Skeletal muscle tissue (tissue), 4 donors: ENCODE measurements around the gene MYOF. TPM values are rescaled to one million over a fixed set of nuclear protein-coding genes. Genes with fewer than 3 reads are reported as not detected.
A peak's percentile ranks its signal among the peaks of the same experiment; 100 is the strongest.

Source experiments
- H3K27ac ChIP-seq: one replicate; pipeline ENCODE4 v1.7.0; 2013; ENCODE audit warnings: mild to moderate bottlenecking, low read depth, low read length, inconsistent platforms
- H3K27me3 ChIP-seq, 3 donors: one replicate each; pipeline ENCODE4 v1.7.0; 2013; ENCODE audit warnings: low read length in 3 of 3; ENCODE audit not compliant: control insufficient read depth in 3 of 3, insufficient read depth in 3 of 3
- H3K36me3 ChIP-seq, 3 donors: one replicate each; pipeline ENCODE4 v1.7.0; 2013; ENCODE audit warnings: low read length in 3 of 3; ENCODE audit not compliant: control insufficient read depth in 3 of 3, insufficient read depth in 3 of 3
- H3K4me1 ChIP-seq, 3 donors: one replicate each; pipeline ENCODE4 v1.7.0; 2013; ENCODE audit warnings: low read length in 3 of 3, mild to moderate bottlenecking in 3 of 3; ENCODE audit not compliant: control insufficient read depth in 3 of 3, insufficient read depth in 3 of 3
- H3K4me3 ChIP-seq, 3 donors: one replicate each; pipeline ENCODE4 v1.7.0; 2013; ENCODE audit warnings: low read length in 3 of 3
- H3K9ac ChIP-seq, 3 donors: one replicate each; pipeline ENCODE4 v1.7.0; 2013; ENCODE audit warnings: low read length in 3 of 3, mild to moderate bottlenecking in 3 of 3, moderate library complexity in 2 of 3, low read depth in 1 of 3
- H3K9me3 ChIP-seq, 3 donors: one replicate each; pipeline ENCODE4 v1.7.0; 2013; ENCODE audit warnings: low read length in 3 of 3; ENCODE audit not compliant: control insufficient read depth in 3 of 3
- total RNA-seq: library from RNA; depleted of rRNA; stranded (reverse); fragments of >200 nt; gene quantifications from one replicate; pipeline ENCODE4 v1.2.3, GENCODE V29; 2014
- donor health status: Osteomylitis.

The MYOF gene
- total RNA-seq, 1 donor from 2014 or later, result 45.4 TPM

DNA sequence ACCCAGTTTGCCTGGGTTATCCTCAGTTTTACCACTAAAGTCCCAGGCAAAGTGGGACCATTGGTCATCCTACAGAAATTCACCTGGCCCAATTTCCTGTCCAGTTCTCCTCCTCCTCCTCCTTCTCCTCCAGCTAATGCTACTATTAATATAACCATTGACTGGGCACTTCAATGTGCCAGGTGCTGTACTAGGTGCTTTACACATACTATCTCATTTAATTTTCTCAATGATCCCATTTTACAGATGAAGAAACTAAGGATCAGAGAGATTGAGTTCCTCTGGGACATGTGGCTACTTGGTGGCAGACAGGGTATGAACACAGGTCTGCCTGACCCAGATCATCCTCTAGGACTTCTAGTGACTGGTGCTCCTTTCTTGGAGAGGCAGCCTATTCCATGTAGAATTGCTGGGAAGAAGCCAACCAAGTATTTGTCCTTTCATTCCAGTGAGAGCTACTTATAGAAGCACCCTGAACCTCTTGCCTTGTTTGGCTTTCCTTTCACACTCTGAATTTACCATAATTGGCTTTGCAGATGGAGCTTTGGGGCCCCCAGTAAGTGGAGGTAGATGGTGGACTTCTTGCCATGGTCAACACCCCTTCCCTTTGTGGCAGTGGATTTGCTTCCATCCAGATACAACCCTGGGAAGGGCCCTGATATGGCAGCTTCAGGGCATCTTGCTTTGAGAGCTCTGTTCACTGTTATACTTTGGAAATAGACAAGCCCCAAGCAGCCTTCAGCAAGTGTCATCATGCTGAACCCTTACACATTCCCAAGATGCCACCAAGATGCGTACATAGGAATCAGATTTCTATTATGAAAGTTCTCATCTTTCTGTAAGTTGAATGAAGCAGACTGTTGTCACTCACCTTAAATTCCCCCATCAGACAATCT, 78.7 kb downstream of the MYOF start:
- H3K9me3 ChIP-seq, result no peaks in the 10 kb centered on the region
- no peak overlapping the region for H3K4me3 ChIP-seq
- H3K27me3 ChIP-seq, result no peaks in the 10 kb centered on the region
- H3K36me3 ChIP-seq, result peaks cover 0 to 21% (median 5%) of the 10 kb centered on the region in 3 donors
- H3K9ac ChIP-seq, result no peak overlapping the region
- no peaks in the 10 kb centered on the region for H3K4me1 ChIP-seq
- H3K27ac ChIP-seq, result no peak overlapping the region

DNA sequence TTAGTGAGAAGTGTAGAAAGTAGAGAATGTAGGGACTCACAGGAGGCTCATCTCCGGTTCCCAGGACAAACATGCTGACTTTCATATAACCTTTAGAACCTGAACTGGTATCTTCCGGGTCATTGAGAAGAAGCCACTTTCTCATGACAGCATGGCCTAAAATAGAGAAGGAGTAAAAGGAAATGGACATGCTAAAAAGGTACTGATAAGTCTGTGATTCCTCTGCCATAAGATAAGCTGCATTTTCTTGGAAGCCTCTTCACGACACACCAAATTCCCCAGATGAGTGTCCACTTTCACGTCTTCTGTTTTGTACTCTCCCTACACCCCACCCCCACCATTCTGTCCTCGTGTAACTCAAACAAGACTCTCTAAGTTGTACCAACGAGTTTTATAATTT, 79.9 kb downstream of the MYOF start:
- H3K4me3 ChIP-seq, result no peak overlapping the region
- H3K36me3 ChIP-seq, result peaks cover 0 to 21% (median 8%) of the 10 kb centered on the region in 3 donors
- no peaks in the 10 kb centered on the region for H3K4me1 ChIP-seq
- no peak overlapping the region for H3K9ac ChIP-seq
- no peaks in the 10 kb centered on the region for H3K9me3 ChIP-seq
- no peak overlapping the region for H3K27ac ChIP-seq
- no peaks in the 10 kb centered on the region for H3K27me3 ChIP-seq

DNA sequence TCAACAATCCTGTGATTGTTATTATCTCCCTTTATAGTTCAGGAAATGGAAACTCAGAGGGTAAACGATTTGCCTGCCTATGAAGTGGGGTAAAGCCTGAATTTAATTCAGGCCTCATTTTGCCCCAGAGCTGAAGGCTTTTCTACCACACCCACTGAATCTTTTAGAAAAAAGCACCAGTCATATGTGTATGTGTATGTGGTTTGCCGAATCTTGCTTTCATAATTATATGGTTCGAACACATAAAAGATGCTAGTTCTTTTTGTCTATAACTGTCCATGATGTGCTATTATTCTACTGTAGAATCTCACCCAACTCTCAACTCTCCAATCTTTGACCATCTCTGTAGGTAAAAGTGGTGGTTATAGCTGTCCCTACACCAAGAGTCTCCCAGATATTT, 83.6 kb downstream of the MYOF start:
- no peaks in the 10 kb centered on the region for H3K27me3 ChIP-seq
- no peak overlapping the region for H3K27ac ChIP-seq
- H3K36me3 ChIP-seq, result peaks cover 0 to 17% (median 5%) of the 10 kb centered on the region in 3 donors
- no peak overlapping the region for H3K4me3 ChIP-seq
- H3K4me1 ChIP-seq, result no peaks in the 10 kb centered on the region
- H3K9me3 ChIP-seq, result no peaks in the 10 kb centered on the region
- H3K9ac ChIP-seq, result no peak overlapping the region

DNA sequence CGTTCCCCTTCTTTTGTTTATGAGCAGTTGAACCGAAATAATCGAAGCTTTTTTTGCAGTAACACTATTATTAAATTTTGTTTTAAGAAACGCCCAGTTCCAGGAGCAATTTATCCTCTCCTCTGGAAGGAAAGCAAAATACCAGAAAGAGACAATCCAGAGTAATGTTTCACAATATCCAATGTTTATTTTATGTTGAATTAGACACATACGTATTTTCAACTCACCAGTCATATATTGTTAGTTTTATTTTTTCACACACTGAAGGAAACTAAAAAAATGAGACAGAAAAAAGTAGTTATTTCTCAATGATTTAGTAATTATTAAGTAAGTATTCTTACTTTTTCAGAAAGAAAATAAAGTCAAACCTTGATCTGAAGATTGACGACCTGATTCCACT, 85.1 kb downstream of the MYOF start:
- H3K4me3 ChIP-seq, result no peak overlapping the region
- H3K9ac ChIP-seq, result no peak overlapping the region
- H3K4me1 ChIP-seq, result no peaks in the 10 kb centered on the region
- peaks cover 0 to 13% (median 3%) of the 10 kb centered on the region in 3 donors for H3K36me3 ChIP-seq
- no peaks in the 10 kb centered on the region for H3K9me3 ChIP-seq
- no peak overlapping the region for H3K27ac ChIP-seq
- H3K27me3 ChIP-seq, result no peaks in the 10 kb centered on the region

DNA sequence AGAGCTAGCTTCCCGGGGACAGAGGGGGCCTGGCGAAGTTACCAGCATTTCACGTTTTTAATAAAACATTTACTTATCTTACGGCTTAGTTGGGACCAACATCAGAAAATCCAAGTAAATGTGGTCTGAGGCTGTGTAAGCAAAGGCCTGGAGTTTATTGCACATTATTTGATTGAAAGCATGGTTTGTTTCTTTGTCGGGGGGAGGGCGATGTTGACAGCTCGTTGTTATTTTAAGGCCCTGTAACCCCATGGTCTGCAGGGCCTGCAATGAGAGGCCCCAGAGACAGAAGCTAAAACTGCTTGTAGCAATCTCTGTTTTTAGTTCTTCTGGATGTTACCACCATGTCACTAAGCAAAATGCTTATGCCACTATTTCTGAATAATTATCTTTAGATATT, 88.9 kb downstream of the MYOF start:
- Histone ChIP-seq H3K27me3 (no peaks in the 10 kb centered on the region), H3K4me3 (no peak overlapping the region), H3K4me1 (no peaks in the 10 kb centered on the region), H3K36me3 (peaks cover 0 to 2% (median 2%) of the 10 kb centered on the region in 3 donors), H3K9ac (no peak overlapping the region), H3K27ac (no peak overlapping the region), H3K9me3 (no peaks in the 10 kb centered on the region)

DNA sequence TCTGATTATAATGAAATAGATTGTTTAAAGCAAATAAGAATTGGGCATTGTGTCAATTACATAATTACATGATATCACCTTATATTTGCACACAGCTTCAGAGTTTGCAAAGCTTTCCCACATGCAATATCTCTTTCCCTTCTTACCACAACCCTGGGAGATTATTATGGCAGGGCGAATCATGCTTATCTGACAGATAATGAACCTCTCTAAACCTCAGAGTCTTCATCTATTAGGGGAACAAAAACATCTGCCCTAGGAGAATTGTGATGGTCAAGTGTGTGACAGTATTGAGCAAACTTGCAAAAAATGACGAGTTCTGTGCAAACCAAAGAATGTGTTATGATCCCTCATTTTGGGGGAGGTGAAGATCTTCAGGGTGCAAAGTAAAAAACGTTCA, 90.0 kb downstream of the MYOF start:
- H3K4me1 ChIP-seq, result peaks cover 0 to 4% (median 0%) of the 10 kb centered on the region in 3 donors
- no peaks in the 10 kb centered on the region for H3K9me3 ChIP-seq
- H3K27ac ChIP-seq, result no peak overlapping the region
- no peaks in the 10 kb centered on the region for H3K27me3 ChIP-seq
- no peak overlapping the region for H3K9ac ChIP-seq
- H3K36me3 ChIP-seq, result no peaks in the 10 kb centered on the region
- no peak overlapping the region for H3K4me3 ChIP-seq

DNA sequence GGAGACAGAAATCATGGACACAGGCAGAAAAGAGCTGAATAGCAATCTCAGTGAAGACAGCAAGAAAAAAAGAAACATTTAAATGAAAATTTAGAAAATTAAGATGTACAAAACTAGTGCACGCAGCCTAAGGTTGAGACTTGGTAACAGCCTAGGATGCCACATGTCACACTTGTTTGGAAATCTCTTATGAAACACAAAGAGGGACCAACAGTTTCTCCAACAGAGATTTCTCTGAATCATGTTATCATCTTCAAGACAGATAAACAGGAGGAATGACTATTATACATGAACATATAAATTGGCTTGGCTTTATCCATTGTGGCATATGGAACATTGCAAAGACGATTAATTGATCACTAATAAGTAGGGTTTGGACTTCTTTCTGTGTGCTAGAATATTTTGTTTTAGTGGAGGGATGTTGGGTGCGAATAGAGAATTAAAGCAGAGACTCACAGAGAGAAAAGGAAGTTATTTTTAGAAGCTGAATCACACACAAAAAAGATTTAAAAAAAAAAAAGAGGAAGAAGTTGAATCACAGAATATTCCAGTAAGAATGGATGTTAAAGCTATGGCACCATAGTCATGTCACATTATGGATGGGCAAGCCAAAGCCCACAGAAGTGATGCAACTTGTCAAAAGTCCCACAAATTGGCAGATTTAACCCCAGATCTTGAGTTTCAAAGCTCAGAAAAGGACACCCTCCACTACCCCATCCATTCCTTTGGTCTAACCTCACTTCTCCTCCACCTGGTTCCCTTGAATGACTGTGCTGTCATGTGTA, 91.6 kb downstream of the MYOF start:
- Histone ChIP-seq H3K9ac (no peak overlapping the region), H3K27ac (no peak overlapping the region), H3K9me3 (no peaks in the 10 kb centered on the region), H3K27me3 (no peaks in the 10 kb centered on the region), H3K4me1 (peaks cover 0 to 5% (median 0%) of the 10 kb centered on the region in 3 donors), H3K36me3 (no peaks in the 10 kb centered on the region), H3K4me3 (no peak overlapping the region)

DNA sequence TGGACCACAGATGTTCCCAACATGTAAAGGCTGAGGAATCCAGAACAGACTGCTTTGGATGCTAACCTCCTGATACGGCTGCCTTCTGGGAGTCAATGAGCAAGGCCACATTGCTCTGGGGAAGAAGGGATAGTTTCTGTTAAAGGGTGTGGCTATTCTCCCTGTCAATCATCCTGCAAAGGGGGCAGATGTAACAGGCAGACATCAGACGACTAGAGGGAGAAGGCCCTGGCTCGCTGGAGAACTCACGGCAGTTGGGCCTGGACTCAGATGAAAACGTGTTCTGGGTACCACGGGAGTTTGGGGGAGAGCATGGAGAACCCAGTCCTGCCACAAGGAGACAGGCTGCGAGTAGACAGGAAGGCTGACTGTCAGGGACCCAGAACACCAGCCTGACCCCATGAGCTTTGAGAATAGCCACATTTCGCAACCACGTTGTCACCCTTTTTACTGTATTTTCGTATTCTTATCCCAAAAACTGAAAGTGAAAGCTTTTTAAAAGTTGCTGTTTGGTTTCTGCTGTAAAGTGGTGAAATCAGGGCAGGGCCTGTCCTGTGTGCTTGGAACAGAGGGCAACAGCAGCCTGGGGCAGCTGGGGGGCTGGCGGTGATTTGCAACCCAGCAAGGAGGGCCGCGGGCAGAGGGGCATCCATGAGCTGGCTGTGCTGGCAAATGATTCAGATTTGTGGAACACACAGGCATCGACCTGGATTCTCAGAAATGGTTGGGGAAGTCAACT, 95.3 kb downstream of the MYOF start:
- peaks cover 3 to 5% (median 5%) of the 10 kb centered on the region in 3 donors for H3K4me1 ChIP-seq
- no peak overlapping the region for H3K4me3 ChIP-seq
- H3K36me3 ChIP-seq, result peaks cover 0 to 3% (median 0%) of the 10 kb centered on the region in 3 donors
- peak overlapping the region; percentile 72 for H3K27ac ChIP-seq
- H3K9me3 ChIP-seq, result no peaks in the 10 kb centered on the region
- H3K27me3 ChIP-seq, result no peaks in the 10 kb centered on the region
- peak overlapping the region in 1 of 3 donors; percentile 2 for H3K9ac ChIP-seq

DNA sequence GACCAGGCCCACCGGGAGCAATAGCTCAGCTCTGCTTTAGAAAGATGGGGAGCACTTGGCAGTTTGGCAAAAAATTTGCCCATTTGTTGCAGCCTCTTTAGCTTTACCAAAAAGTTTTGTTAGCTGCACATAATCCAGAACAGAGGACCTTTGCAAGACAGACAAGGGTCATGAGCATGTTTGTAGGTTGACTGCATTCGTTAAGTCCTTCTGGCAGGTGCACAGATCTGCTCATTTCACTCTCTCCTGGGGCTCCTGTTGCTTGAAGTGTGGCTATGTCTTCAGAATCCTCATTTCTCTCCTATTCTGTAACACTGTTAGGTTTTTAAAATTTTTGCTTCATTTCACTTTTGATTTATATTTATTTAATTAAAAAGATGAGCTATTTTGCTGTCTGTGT, 96.8 kb downstream of the MYOF start:
- H3K4me3 ChIP-seq, result no peak overlapping the region
- H3K4me1 ChIP-seq, result peaks cover 3 to 5% (median 5%) of the 10 kb centered on the region in 3 donors
- peaks cover 0 to 11% (median 2%) of the 10 kb centered on the region in 3 donors for H3K36me3 ChIP-seq
- H3K9me3 ChIP-seq, result no peaks in the 10 kb centered on the region
- H3K27ac ChIP-seq, result no peak overlapping the region
- no peak overlapping the region for H3K9ac ChIP-seq
- no peaks in the 10 kb centered on the region for H3K27me3 ChIP-seq
